ENCODE results near the gene OTOGL.

Gene OTOGL

GRCh38 chr12:80189241-80189640, 89.9 kb downstream of the OTOGL start:
- peaks cover 14% of the 10 kb centered on the region; the same call in 1 of the 2 replicates for H3F3A ChIP-seq (ENCODE audit: insufficient read depth, low read length)
- H3K4me1 ChIP-seq (ENCODE audit: low read length) = peaks cover 37% of the 10 kb centered on the region
- H4K20me1 ChIP-seq (ENCODE audit: insufficient read depth, low read length) = no peaks in the 10 kb centered on the region
- DNase-seq = no peak
- no peak overlapping the region for H3K27ac ChIP-seq (ENCODE audit: low read length)
- H3K36me3 ChIP-seq (replicated peaks; ENCODE audit: insufficient read depth, low read length) = no peaks in the 10 kb centered on the region
- TF ChIP-seq EZH2 (optimal IDR thresholded peaks at IDR 0.05; ENCODE audit: low read depth, low read length) (no peak), CTCF (IDR thresholded peaks at IDR 0.05; ENCODE audit: low read length) (no peak), EZH2phosphoT487 (IDR thresholded peaks at IDR 0.05; ENCODE audit: low read length) (no peak)
- no peaks in the 10 kb centered on the region for H3K9me2 ChIP-seq (replicated peaks; ENCODE audit: insufficient read depth, low read length)
- no peaks in the 10 kb centered on the region for H3K79me2 ChIP-seq (ENCODE audit: low read length)
- H3K4me2 ChIP-seq (ENCODE audit: low read depth, low read length) = no peak overlapping the region
- H3K4me3 ChIP-seq (ENCODE audit: low read length) = no peak overlapping the region
- H3K9ac ChIP-seq (ENCODE audit: low read length) = no peak overlapping the region
- H3K27me3 ChIP-seq (replicated peaks; ENCODE audit: insufficient read depth, low read length) = no peaks in the 10 kb centered on the region
- no peaks in the 10 kb centered on the region for H3K9me3 ChIP-seq (replicated peaks; ENCODE audit: insufficient read depth, low read length)
- H2AFZ ChIP-seq (ENCODE audit: low read length) = no peak overlapping the region

- H3K9me3 ChIP-seq (replicated peaks; ENCODE audit: insufficient read depth, low read length) = no peaks in the 10 kb centered on the region
- no peaks in the 10 kb centered on the region for H3K79me2 ChIP-seq (ENCODE audit: low read length)
- no peaks in the 10 kb centered on the region for H3K36me3 ChIP-seq (replicated peaks; ENCODE audit: insufficient read depth, low read length)
- H3K4me1 ChIP-seq (ENCODE audit: low read length) = peaks cover 37% of the 10 kb centered on the region
- H3K9ac ChIP-seq (ENCODE audit: low read length) = no peak overlapping the region
- DNase-seq = no peak
- TF ChIP-seq CTCF (IDR thresholded peaks at IDR 0.05; ENCODE audit: low read length) (no peak), EZH2phosphoT487 (IDR thresholded peaks at IDR 0.05; ENCODE audit: low read length) (no peak), EZH2 (optimal IDR thresholded peaks at IDR 0.05; ENCODE audit: low read depth, low read length) (no peak)
- peaks cover 14% of the 10 kb centered on the region; the same call in 1 of the 2 replicates for H3F3A ChIP-seq (ENCODE audit: insufficient read depth, low read length)
- no peaks in the 10 kb centered on the region for H3K27me3 ChIP-seq (replicated peaks; ENCODE audit: insufficient read depth, low read length)
- H3K4me2 ChIP-seq (ENCODE audit: low read depth, low read length) = no peak overlapping the region
- no peak overlapping the region for H3K27ac ChIP-seq (ENCODE audit: low read length)
- no peaks in the 10 kb centered on the region for H4K20me1 ChIP-seq (ENCODE audit: insufficient read depth, low read length)
- no peaks in the 10 kb centered on the region for H3K9me2 ChIP-seq (replicated peaks; ENCODE audit: insufficient read depth, low read length)
- H3K4me3 ChIP-seq (ENCODE audit: low read length) = no peak overlapping the region
- no peak overlapping the region for H2AFZ ChIP-seq (ENCODE audit: low read length)
Observed at GRCh38 chr12:80190001-80190400, 90.7 kb downstream of the OTOGL start.

GRCh38 chr12:80192087-80192486, 92.8 kb downstream of the OTOGL start:
- Histone ChIP-seq H3F3A (ENCODE audit: insufficient read depth, low read length) (peaks cover 11% of the 10 kb centered on the region; the same call in 1 of the 2 replicates), H3K4me3 (ENCODE audit: low read length) (no peak overlapping the region), H3K27ac (ENCODE audit: low read length) (peak overlapping the region; percentile 20; the same call in 1 of the 2 replicates), H3K36me3 (replicated peaks; ENCODE audit: insufficient read depth, low read length) (no peaks in the 10 kb centered on the region), H4K20me1 (ENCODE audit: insufficient read depth, low read length) (no peaks in the 10 kb centered on the region), H3K79me2 (ENCODE audit: low read length) (no peaks in the 10 kb centered on the region), H3K9me3 (replicated peaks; ENCODE audit: insufficient read depth, low read length) (no peaks in the 10 kb centered on the region), H2AFZ (ENCODE audit: low read length) (0 out of 2 replicates have a peak overlapping the region, but pooled peaks have one; percentile 37), H3K4me2 (ENCODE audit: low read depth, low read length) (peak overlapping the region; percentile 22; the same call in 1 of the 2 replicates), H3K9me2 (replicated peaks; ENCODE audit: insufficient read depth, low read length) (no peaks in the 10 kb centered on the region), H3K9ac (ENCODE audit: low read length) (peak overlapping the region; percentile 7; the same call in 1 of the 2 replicates), H3K4me1 (ENCODE audit: low read length) (peaks cover 25% of the 10 kb centered on the region), H3K27me3 (replicated peaks; ENCODE audit: insufficient read depth, low read length) (no peaks in the 10 kb centered on the region)
- DNase-seq = peak; percentile 68
- TF ChIP-seq CTCF (IDR thresholded peaks at IDR 0.05; ENCODE audit: low read length) (peak; percentile 18; the same call in 1 of the 2 replicates), EZH2 (optimal IDR thresholded peaks at IDR 0.05; ENCODE audit: low read depth, low read length) (no peak), EZH2phosphoT487 (IDR thresholded peaks at IDR 0.05; ENCODE audit: low read length) (no peak)

All from MM.1S (cell line).